Osteoblast (primary cell): Measurements from ENCODE around the gene STRIP2. TPM values are rescaled to one million over a fixed set of nuclear protein-coding genes. Genes with fewer than 3 reads are reported as not detected.
"Not testable (repeated sequence)": the region's sequence is repeated elsewhere in the genome, so short reads cannot be mapped to it uniquely, and the experiment has no call there.

ENCODE experiments used
- DNase-seq: peaks from one replicate; pipeline ENCODE4 v3.0.0; 2011; ENCODE audit warnings: low spot score, mixed read lengths; ENCODE audit not compliant: insufficient read length; ENCODE audit errors: missing footprints
- H2AFZ ChIP-seq: 2 replicates; pipeline ENCODE4 v1.6.0; 2011; ENCODE audit warnings: mild to moderate bottlenecking, low read length
- H3K27ac ChIP-seq: 2 replicates; pipeline ENCODE4 v1.5.1; 2011; ENCODE audit warnings: mild to moderate bottlenecking, low read depth, low read length, moderate library complexity
- H3K27me3 ChIP-seq: 2 replicates; pipeline ENCODE4 v1.6.0; 2012; ENCODE audit warnings: mild to moderate bottlenecking, control low read depth, inconsistent platforms, low read length, moderate library complexity; ENCODE audit not compliant: insufficient read depth
- H3K36me3 ChIP-seq: 2 replicates; pipeline ENCODE4 v1.5.1; 2011; ENCODE audit warnings: mild to moderate bottlenecking, low read length, control low read depth, moderate library complexity; ENCODE audit not compliant: insufficient read depth
- H3K4me1 ChIP-seq: 2 replicates; pipeline ENCODE4 v1.5.1; 2011; ENCODE audit warnings: mild to moderate bottlenecking, low read length, control low read depth, moderate library complexity; ENCODE audit not compliant: insufficient read depth
- H3K4me2 ChIP-seq: 2 replicates; pipeline ENCODE4 v1.6.0; 2011; ENCODE audit warnings: mild to moderate bottlenecking, low read length; ENCODE audit not compliant: insufficient read depth
- H3K4me3 ChIP-seq: fragments of 200-600 bp; sonication (generic); 3 replicates; pipeline ENCODE4 v1.5.1; 2012; ENCODE audit warnings: mild to moderate bottlenecking, low read length, inconsistent platforms; ENCODE audit not compliant: insufficient read depth
- H3K79me2 ChIP-seq: 2 replicates; pipeline ENCODE4 v1.6.0; 2012; ENCODE audit warnings: mild to moderate bottlenecking, low read length, control low read depth, inconsistent platforms; ENCODE audit not compliant: insufficient read depth
- H3K9me3 ChIP-seq: 2 replicates; pipeline ENCODE4 v1.5.1; 2011; ENCODE audit warnings: low read depth, low read length, control low read depth
- H4K20me1 ChIP-seq: 2 replicates; pipeline ENCODE4 v1.6.0; 2012; ENCODE audit warnings: mild to moderate bottlenecking, low read length, control low read depth; ENCODE audit not compliant: insufficient read depth
- CTCF ChIP-seq: IDR thresholded peaks from 2 replicates; pipeline ENCODE4 v1.5.1; 2011; ENCODE audit warnings: mild to moderate bottlenecking, low read depth, low read length, moderate library complexity; ENCODE audit errors: extremely low read depth
- total RNA-seq: library from RNA; depleted of rRNA; stranded (reverse); fragments of >200 nt; gene quantifications from 2 replicates; pipeline ENCODE4 v1.2.3, GENCODE V29; 2012

STRIP2 gene
- total RNA-seq, 1 donor = 8.3 TPM

- not testable (repeated sequence) for H3K4me1 ChIP-seq, H4K20me1 ChIP-seq, H3K4me3 ChIP-seq, H3K27ac ChIP-seq, H3K4me2 ChIP-seq, H2AFZ ChIP-seq, H3K27me3 ChIP-seq, H3K9me3 ChIP-seq, H3K79me2 ChIP-seq, H3K36me3 ChIP-seq, DNase-seq
Measured at GRCh38 chr7:129447445-129447844, 13.2 kb downstream of the STRIP2 start.

- not testable (repeated sequence) for H3K4me1 ChIP-seq
Measured at GRCh38 chr7:129448608-129449007, 14.4 kb downstream of the STRIP2 start.

GRCh38 chr7:129450295-129450694 is 16.1 kb downstream of the STRIP2 start:
- H3K4me3 ChIP-seq = no peak overlapping the region
- no peak for TF ChIP-seq CTCF
- no peaks in the 10 kb centered on the region for H3K79me2 ChIP-seq
- no peaks in the 10 kb centered on the region for H3K4me1 ChIP-seq
- peaks cover 2% of the 10 kb centered on the region for H3K36me3 ChIP-seq
- H3K27me3 ChIP-seq = no peaks in the 10 kb centered on the region
- H4K20me1 ChIP-seq = no peaks in the 10 kb centered on the region
- H3K27ac ChIP-seq = no peak overlapping the region
- no peak overlapping the region for H2AFZ ChIP-seq
- peaks cover 3% of the 10 kb centered on the region for H3K9me3 ChIP-seq
- H3K4me2 ChIP-seq = no peak overlapping the region
- no peak for DNase-seq

More at GRCh38 chr7:129448608-129449007, 14.4 kb downstream of the STRIP2 start:
- not testable (repeated sequence) for H3K27me3 ChIP-seq, H3K4me3 ChIP-seq, H3K27ac ChIP-seq, H3K9me3 ChIP-seq, H3K79me2 ChIP-seq, H4K20me1 ChIP-seq, H2AFZ ChIP-seq, DNase-seq, H3K36me3 ChIP-seq, H3K4me2 ChIP-seq

GRCh38 chr7:129452589-129453231 is 18.5 kb downstream of the STRIP2 start:
- no peak overlapping the region for H2AFZ ChIP-seq
- H3K36me3 ChIP-seq = peaks cover 9% of the 10 kb centered on the region
- no peak overlapping the region for H3K4me2 ChIP-seq
- H3K4me3 ChIP-seq = no peak overlapping the region
- no peak overlapping the region for H3K27ac ChIP-seq
- no peaks in the 10 kb centered on the region for H3K27me3 ChIP-seq
- H3K4me1 ChIP-seq = no peaks in the 10 kb centered on the region
- no peaks in the 10 kb centered on the region for H4K20me1 ChIP-seq
- no peaks in the 10 kb centered on the region for H3K79me2 ChIP-seq
- DNase-seq = no peak
- peaks cover 3% of the 10 kb centered on the region for H3K9me3 ChIP-seq
- no peak for TF ChIP-seq CTCF

GRCh38 chr7:129453510-129454248 is 19.4 kb downstream of the STRIP2 start:
- no peak for TF ChIP-seq CTCF
- no peak overlapping the region for H3K4me3 ChIP-seq

More at GRCh38 chr7:129453510-129454248, 19.4 kb downstream of the STRIP2 start:
- Histone ChIP-seq H4K20me1 (no peaks in the 10 kb centered on the region), H3K27me3 (no peaks in the 10 kb centered on the region), H2AFZ (no peak overlapping the region), H3K4me1 (no peaks in the 10 kb centered on the region), H3K4me2 (no peak overlapping the region), H3K36me3 (peaks cover 13% of the 10 kb centered on the region), H3K27ac (no peak overlapping the region), H3K9me3 (no peaks in the 10 kb centered on the region), H3K79me2 (no peaks in the 10 kb centered on the region)
- DNase-seq = peak; percentile 21
